OCI-LY7 (cell line): ENCODE results near the gene FAM163B. TPM values are rescaled to one million over a fixed set of nuclear protein-coding genes. Genes with fewer than 3 reads are reported as not detected.

Experiments
- BruUV-seq: library from RNA; stranded (reverse); fragments of 400-500 nt; replicated peaks from 2 replicates; lab custom pipeline; 2021; lab: Mats Ljungman, UMichigan
- CTCF ChIA-PET: fragments of 300-600 bp; sonication (Branson Sonifier 250); formaldehyde crosslinking; loops from one replicate; lab custom pipeline; 2022; ENCODE audit warnings: antibody characterized with exemption; ENCODE audit not compliant: unreplicated experiment; lab: Charles Lee
- POLR2A ChIA-PET: fragments of 300-600 bp; sonication (Branson Sonifier 250); formaldehyde crosslinking; loops from one replicate; lab custom pipeline; 2022; ENCODE audit warnings: antibody characterized with exemption; lab: Charles Lee
- DNase-seq: peaks from one replicate; pipeline ENCODE4 v3.0.0-alpha.2; 2015; ENCODE audit warnings: low spot score
- H2AFZ ChIP-seq: fragments of 200-600 bp; sonication (generic), shearing (Covaris generic); 2 replicates; pipeline ENCODE4 v1.6.1; 2014; ENCODE audit warnings: mild to moderate bottlenecking, antibody characterized with exemption, low read length, moderate library complexity
- H3K27ac ChIP-seq: fragments of 200-600 bp; sonication (generic); 2 replicates; pipeline ENCODE4 v1.5.1; 2014; ENCODE audit warnings: mixed run types, low read depth, mild to moderate bottlenecking, moderate library complexity, low read length, inconsistent platforms; ENCODE audit not compliant: poor library complexity, severe bottlenecking
- H3K36me3 ChIP-seq: fragments of 200-600 bp; sonication (generic); 2 replicates; pipeline ENCODE4 v1.6.1; 2014; ENCODE audit warnings: mild to moderate bottlenecking, antibody characterized with exemption, low read length, moderate library complexity, mixed read lengths; ENCODE audit not compliant: insufficient read depth
- H3K4me1 ChIP-seq: fragments of 200-600 bp; sonication (generic); 2 replicates; pipeline ENCODE4 v1.5.1; 2014; ENCODE audit warnings: mild to moderate bottlenecking, low read length; ENCODE audit not compliant: insufficient read depth, poor library complexity, severe bottlenecking
- H3K4me2 ChIP-seq: fragments of 200-600 bp; sonication (generic); 2 replicates; pipeline ENCODE4 v1.6.1; 2014; ENCODE audit warnings: mild to moderate bottlenecking, low read length
- H3K4me3 ChIP-seq: fragments of 200-600 bp; sonication (generic); 2 replicates; pipeline ENCODE4 v1.5.1; 2014; ENCODE audit warnings: mild to moderate bottlenecking, low read depth, low read length; ENCODE audit not compliant: poor library complexity, severe bottlenecking
- H3K79me2 ChIP-seq: fragments of 200-600 bp; sonication (generic); 2 replicates; pipeline ENCODE4 v1.6.1; 2016; ENCODE audit warnings: low read depth, mild to moderate bottlenecking, low read length, moderate library complexity, mixed read lengths; ENCODE audit not compliant: insufficient read depth
- H3K9me2 ChIP-seq: fragments of 200-600 bp; sonication (generic); 2 replicates; pipeline ENCODE4 v1.6.1; 2016; ENCODE audit warnings: mild to moderate bottlenecking, low read length, mixed read lengths; ENCODE audit not compliant: insufficient read depth
- H3K9me3 ChIP-seq: fragments of 200-600 bp; sonication (generic); 2 replicates; pipeline ENCODE4 v1.6.1; 2014; ENCODE audit warnings: mild to moderate bottlenecking, mixed run types, low read length, mixed read lengths
- H4K20me1 ChIP-seq: fragments of 200-600 bp; sonication (generic); 2 replicates; pipeline ENCODE4 v1.6.1; 2014; ENCODE audit warnings: mild to moderate bottlenecking, antibody characterized with exemption, low read length, moderate library complexity, mixed read lengths; ENCODE audit not compliant: insufficient read depth
- EZH2phosphoT487 ChIP-seq: fragments of 200-600 bp; sonication (generic); IDR thresholded peaks from 2 replicates; pipeline ENCODE4 v1.6.1; 2018; ENCODE audit warnings: low read depth, borderline replicate concordance, mild to moderate bottlenecking, mixed run types, antibody characterized with exemption, low read length, moderate library complexity, mixed read lengths
- intact Hi-C: fragments of 100-400 bp; cut with micrococcal nuclease; formaldehyde crosslinking; loops from one replicate; pipeline ENCODE4 v1.10.0; 2022; ENCODE audit not compliant: unreplicated experiment
- total RNA-seq, 2 experiments: library from RNA; depleted of rRNA in 1 of 2; stranded (reverse); fragments of >200 nt in 1 of 2; shearing (Covaris generic) in 1 of 2; gene quantifications; 2 replicates each; pipeline ENCODE4 v1.2.3, GENCODE V29; 2014 to 2022
- TF ChIP-seq, protein P1 (sequence below): fragments of 200-600 bp; sonication (generic); conservative IDR thresholded peaks from 2 replicates; pipeline ENCODE4 v1.5.1; 2014; ENCODE audit warnings: mild to moderate bottlenecking, antibody characterized with exemption, low read length, moderate library complexity, mixed read lengths

Gene FAM163B
- total RNA-seq, 2 experiments from 2014 or later, result 2.6 to 7.8 TPM

DNA sequence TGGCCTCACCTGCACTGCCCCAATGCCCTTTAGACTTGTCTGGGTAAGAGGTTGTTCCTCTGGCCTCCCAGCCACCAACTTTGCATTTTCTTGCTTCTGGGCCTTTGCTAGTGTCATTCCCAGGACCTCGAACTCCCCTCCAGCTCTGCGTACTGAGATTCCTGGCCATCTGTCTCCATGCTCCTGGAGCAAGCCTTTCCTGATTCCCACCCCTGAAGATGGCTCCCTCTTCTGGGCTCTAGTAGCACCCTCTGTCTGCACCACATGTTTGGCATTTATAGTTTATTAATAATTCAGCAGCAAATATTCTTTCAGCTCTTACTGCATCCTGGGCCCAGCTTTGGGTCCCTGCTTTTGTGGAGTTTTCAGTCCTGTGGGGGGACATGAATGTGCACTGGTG is 14.9 kb downstream of the FAM163B start:
- no peaks in the 10 kb centered on the region for H3K36me3 ChIP-seq
- no peaks in the 10 kb centered on the region for H4K20me1 ChIP-seq
- no peak overlapping the region for H3K4me2 ChIP-seq
- intact Hi-C loops, result no loop called here
- H3K9me2 ChIP-seq, result no peaks in the 10 kb centered on the region
- no peak overlapping the region for H3K27ac ChIP-seq
- peaks cover 19% of the 10 kb centered on the region for H3K9me3 ChIP-seq
- no peak for DNase-seq
- no peak overlapping the region for H2AFZ ChIP-seq
- TF ChIP-seq, protein P1, sequence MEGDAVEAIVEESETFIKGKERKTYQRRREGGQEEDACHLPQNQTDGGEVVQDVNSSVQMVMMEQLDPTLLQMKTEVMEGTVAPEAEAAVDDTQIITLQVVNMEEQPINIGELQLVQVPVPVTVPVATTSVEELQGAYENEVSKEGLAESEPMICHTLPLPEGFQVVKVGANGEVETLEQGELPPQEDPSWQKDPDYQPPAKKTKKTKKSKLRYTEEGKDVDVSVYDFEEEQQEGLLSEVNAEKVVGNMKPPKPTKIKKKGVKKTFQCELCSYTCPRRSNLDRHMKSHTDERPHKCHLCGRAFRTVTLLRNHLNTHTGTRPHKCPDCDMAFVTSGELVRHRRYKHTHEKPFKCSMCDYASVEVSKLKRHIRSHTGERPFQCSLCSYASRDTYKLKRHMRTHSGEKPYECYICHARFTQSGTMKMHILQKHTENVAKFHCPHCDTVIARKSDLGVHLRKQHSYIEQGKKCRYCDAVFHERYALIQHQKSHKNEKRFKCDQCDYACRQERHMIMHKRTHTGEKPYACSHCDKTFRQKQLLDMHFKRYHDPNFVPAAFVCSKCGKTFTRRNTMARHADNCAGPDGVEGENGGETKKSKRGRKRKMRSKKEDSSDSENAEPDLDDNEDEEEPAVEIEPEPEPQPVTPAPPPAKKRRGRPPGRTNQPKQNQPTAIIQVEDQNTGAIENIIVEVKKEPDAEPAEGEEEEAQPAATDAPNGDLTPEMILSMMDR, result peak; percentile 50
- no peak for TF ChIP-seq EZH2phosphoT487
- H3K4me1 ChIP-seq, result no peaks in the 10 kb centered on the region
- no TSS peak for BruUV-seq
- ChIA-PET CTCF (no interaction called here), POLR2A (no interaction called here)
- no peaks in the 10 kb centered on the region for H3K79me2 ChIP-seq
- H3K4me3 ChIP-seq, result no peak overlapping the region

DNA sequence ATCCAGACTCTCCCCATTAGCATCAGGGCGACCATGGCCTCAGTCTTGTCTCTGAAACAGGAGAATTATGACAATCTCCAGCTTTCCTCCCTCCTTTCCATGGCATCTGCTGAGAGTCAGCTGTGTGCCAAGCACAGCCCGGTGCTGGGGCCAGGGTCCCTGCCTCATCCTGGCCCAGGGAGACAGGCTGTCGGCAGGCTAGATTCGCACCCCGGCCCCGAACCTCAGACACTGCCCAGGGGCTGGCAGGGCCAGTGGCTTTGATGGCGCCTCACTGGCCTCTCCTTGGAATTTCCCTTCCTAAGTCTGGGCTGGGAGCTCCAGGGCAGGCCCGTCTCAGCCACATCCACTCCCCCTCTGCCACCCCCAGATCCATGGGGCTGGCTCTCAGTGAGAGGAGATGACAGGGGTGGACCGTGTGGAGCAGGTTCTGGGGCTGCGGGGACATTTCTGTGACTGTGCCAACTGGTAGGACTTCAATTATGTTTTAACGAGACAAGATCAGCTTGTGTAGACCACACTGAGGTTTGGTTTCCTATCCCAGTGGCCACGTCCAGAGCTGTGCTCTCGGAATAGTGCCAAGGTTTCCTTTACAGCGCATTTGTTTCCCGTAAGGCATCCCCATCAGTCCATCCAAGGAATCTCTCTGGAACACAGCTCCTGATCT is 15.5 kb downstream of the FAM163B start:
- intact Hi-C loops, result no loop called here
- no peaks in the 10 kb centered on the region for H3K36me3 ChIP-seq
- H3K9me3 ChIP-seq, result peaks cover 19% of the 10 kb centered on the region
- H3K4me3 ChIP-seq, result no peak overlapping the region
- no peak overlapping the region for H3K4me2 ChIP-seq
- no peak overlapping the region for H2AFZ ChIP-seq
- H3K9me2 ChIP-seq, result no peaks in the 10 kb centered on the region
- no peak for DNase-seq
- BruUV-seq, result no TSS peak
- CTCF ChIA-PET, result no interaction called here
- no peak for TF ChIP-seq EZH2phosphoT487
- POLR2A ChIA-PET, result no interaction called here
- H3K79me2 ChIP-seq, result no peaks in the 10 kb centered on the region
- H3K27ac ChIP-seq, result no peak overlapping the region
- no peaks in the 10 kb centered on the region for H4K20me1 ChIP-seq
- H3K4me1 ChIP-seq, result no peaks in the 10 kb centered on the region

DNA sequence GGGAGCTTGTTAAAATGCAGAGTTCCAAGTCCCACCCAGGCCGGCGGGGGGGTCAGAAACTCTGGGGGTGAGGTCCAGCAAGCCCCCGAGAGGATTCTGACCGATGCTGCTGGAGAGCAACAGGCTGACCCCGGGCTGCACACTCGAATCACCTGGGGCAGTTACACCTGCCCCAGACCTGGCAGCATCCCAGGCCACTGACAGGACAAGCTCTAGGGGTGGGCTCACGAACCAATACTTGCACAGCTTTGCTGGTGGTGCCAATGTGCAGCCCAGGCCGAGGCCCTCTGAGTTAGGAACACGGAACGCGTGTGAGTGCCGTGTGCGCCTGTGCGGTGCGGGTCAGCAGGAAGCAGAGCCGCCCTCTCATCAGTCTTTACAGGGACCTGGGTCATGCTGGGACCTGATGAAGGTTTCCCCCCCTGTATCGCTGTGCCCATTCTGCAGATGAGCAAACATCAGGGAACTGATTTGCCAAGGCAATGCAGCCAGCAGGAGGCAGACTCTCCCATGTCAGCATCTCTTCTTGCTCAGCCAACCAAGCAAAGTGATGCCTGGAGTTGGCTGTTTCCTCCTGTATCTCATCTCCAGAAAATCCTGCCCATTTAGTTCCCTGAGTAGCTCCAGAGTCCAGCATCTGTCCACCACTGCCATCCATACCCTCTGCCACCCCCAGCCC is 16.3 kb downstream of the FAM163B start:
- no TSS peak for BruUV-seq
- intact Hi-C loops, result no loop called here
- Histone ChIP-seq H4K20me1 (no peaks in the 10 kb centered on the region), H3K9me3 (peaks cover 19% of the 10 kb centered on the region), H3K9me2 (no peaks in the 10 kb centered on the region), H2AFZ (no peak overlapping the region), H3K79me2 (no peaks in the 10 kb centered on the region), H3K4me2 (no peak overlapping the region), H3K4me3 (no peak overlapping the region), H3K27ac (no peak overlapping the region), H3K36me3 (no peaks in the 10 kb centered on the region), H3K4me1 (no peaks in the 10 kb centered on the region)
- ChIA-PET POLR2A (no interaction called here), CTCF (no interaction called here)
- peak; percentile 39 for DNase-seq
- TF ChIP-seq EZH2phosphoT487, result no peak
- TF ChIP-seq, protein P1, result peak; percentile 72
